Lower lobe of right lung (tissue), 2 donors: Measurements from ENCODE around the gene POLR2E. TPM values are rescaled to one million over a fixed set of nuclear protein-coding genes. Genes with fewer than 3 reads are reported as not detected.

Experiments
- ATAC-seq, 2 donors: fragments of 200-7000 bp; cut with Tn5 transposase; one replicate each; pipeline ENCODE4 v1.9.1; 2020 to 2022; ENCODE audit warnings: mild to moderate bottlenecking in 2 of 2, moderate library complexity in 2 of 2
- DNase-seq: peaks from one replicate; pipeline ENCODE4 v3.0.0-alpha.2; 2020
- H3K27ac ChIP-seq: fragments of 200-600 bp; one replicate; pipeline ENCODE4 v1.8.0; 2022
- H3K27me3 ChIP-seq: fragments of 200-600 bp; one replicate; pipeline ENCODE4 v1.8.0; 2022; ENCODE audit warnings: low read depth
- H3K36me3 ChIP-seq: fragments of 200-600 bp; one replicate; pipeline ENCODE4 v1.8.0; 2022; ENCODE audit warnings: mild to moderate bottlenecking
- H3K4me1 ChIP-seq: fragments of 200-600 bp; one replicate; pipeline ENCODE4 v1.8.0; 2022
- H3K4me3 ChIP-seq: fragments of 200-600 bp; one replicate; pipeline ENCODE4 v1.8.0; 2022; ENCODE audit warnings: mild to moderate bottlenecking
- H3K9me3 ChIP-seq: fragments of 200-600 bp; one replicate; pipeline ENCODE4 v1.8.0; 2022
- intact Hi-C: fragments of 100-400 bp; cut with DNase I; formaldehyde crosslinking; loops from one replicate; pipeline ENCODE4 v1.11.0; 2022
- total RNA-seq: library from RNA; stranded (reverse); fragmentation: NEBNext Ultra II Directional; extraction: Animal tissue kit (Norgen Biotek cat#: 25700); gene quantifications from one replicate; pipeline ENCODE4 v1.2.1, GENCODE V29; 2021
- TF ChIP-seq, protein P1 (sequence below): fragments of 200-600 bp; IDR thresholded peaks from one replicate; pipeline ENCODE4 v1.8.0; 2022; ENCODE audit warnings: antibody characterized with exemption, mild to moderate bottlenecking
- donor health status: DM: no; HTN: yes; CAD: no; lungs with severe emphysema.

POLR2E gene
- total RNA-seq, 1 donor from 2014 or later, result 158 TPM

- Histone ChIP-seq H3K27me3 (no peaks in the 10 kb centered on the region), H3K4me1 (no peaks in the 10 kb centered on the region), H3K4me3 (no peak overlapping the region), H3K36me3 (peaks cover 6% of the 10 kb centered on the region), H3K9me3 (peaks cover 20% of the 10 kb centered on the region), H3K27ac (no peak overlapping the region)
- intact Hi-C loops, result no loop called here
- peak; percentile 30 to 66 for ATAC-seq
- DNase-seq, result no peak
- TF ChIP-seq, protein P1, sequence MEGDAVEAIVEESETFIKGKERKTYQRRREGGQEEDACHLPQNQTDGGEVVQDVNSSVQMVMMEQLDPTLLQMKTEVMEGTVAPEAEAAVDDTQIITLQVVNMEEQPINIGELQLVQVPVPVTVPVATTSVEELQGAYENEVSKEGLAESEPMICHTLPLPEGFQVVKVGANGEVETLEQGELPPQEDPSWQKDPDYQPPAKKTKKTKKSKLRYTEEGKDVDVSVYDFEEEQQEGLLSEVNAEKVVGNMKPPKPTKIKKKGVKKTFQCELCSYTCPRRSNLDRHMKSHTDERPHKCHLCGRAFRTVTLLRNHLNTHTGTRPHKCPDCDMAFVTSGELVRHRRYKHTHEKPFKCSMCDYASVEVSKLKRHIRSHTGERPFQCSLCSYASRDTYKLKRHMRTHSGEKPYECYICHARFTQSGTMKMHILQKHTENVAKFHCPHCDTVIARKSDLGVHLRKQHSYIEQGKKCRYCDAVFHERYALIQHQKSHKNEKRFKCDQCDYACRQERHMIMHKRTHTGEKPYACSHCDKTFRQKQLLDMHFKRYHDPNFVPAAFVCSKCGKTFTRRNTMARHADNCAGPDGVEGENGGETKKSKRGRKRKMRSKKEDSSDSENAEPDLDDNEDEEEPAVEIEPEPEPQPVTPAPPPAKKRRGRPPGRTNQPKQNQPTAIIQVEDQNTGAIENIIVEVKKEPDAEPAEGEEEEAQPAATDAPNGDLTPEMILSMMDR, result peak; percentile 26
Observed at GRCh38 chr19:1057176-1057855, 37.9 kb downstream of the POLR2E start.

DNA sequence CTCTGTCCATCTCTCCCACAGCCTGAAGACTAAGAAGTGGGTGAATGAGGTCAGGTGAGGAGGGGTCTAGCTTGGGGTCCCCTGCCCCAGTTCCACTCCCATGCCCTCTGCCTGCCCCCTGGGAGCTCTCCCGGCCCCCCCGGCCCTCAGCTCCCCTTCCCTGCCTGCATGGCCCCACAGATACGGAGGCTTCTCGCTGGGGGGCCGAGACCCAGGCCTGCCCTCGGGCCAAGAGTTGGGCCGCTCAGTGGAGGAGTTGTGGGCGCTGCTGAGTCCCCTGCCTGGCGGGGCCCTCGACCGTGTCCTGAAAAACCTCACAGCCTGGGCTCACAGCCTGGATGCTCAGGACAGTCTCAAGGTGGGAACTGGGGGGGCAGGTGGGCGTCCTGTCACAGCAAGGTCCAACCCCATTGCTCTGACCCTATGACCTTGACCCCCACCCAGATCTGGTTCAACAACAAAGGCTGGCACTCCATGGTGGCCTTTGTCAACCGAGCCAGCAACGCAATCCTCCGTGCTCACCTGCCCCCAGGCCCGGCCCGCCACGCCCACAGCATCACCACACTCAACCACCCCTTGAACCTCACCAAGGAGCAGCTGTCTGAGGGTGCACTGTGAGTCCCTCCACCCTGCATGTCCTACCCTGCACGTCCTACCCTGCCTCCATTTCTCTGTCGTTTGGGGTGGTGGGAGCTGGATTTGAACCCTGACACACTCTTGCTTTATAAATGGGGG is 39.1 kb downstream of the POLR2E start:
- TF ChIP-seq, protein P1, result no peak
- ATAC-seq, result no peak
- DNase-seq, result no peak
- H3K36me3 ChIP-seq, result peaks cover 6% of the 10 kb centered on the region
- no peaks in the 10 kb centered on the region for H3K4me1 ChIP-seq
- H3K9me3 ChIP-seq, result peaks cover 20% of the 10 kb centered on the region
- intact Hi-C loops, result no loop called here
- no peak overlapping the region for H3K4me3 ChIP-seq
- no peak overlapping the region for H3K27ac ChIP-seq
- H3K27me3 ChIP-seq, result no peaks in the 10 kb centered on the region

DNA sequence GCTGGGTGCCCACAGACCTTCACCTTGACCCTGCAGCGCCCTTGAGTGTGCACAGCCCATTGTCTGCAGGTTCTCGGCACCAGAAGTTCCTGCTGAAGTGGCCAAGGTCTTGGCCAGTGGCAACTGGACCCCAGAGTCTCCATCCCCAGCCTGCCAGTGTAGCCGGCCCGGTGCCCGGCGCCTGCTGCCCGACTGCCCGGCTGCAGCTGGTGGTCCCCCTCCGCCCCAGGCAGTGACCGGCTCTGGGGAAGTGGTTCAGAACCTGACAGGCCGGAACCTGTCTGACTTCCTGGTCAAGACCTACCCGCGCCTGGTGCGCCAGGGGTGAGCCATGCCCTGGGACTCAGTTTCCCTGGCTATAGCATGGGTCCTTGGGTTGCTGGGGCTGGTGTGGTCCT is 40.1 kb downstream of the POLR2E start:
- ATAC-seq (no peak), DNase-seq (no peak)
- Histone ChIP-seq H3K27me3 (no peaks in the 10 kb centered on the region), H3K36me3 (peaks cover 6% of the 10 kb centered on the region), H3K9me3 (peaks cover 20% of the 10 kb centered on the region), H3K4me3 (no peak overlapping the region), H3K4me1 (no peaks in the 10 kb centered on the region), H3K27ac (no peak overlapping the region)
- intact Hi-C loops, result no loop called here
- TF ChIP-seq, protein P1, result no peak

- intact Hi-C loops, result no loop called here
- no peaks in the 10 kb centered on the region for H3K27me3 ChIP-seq
- peaks cover 6% of the 10 kb centered on the region for H3K36me3 ChIP-seq
- H3K4me1 ChIP-seq, result no peaks in the 10 kb centered on the region
- TF ChIP-seq, protein P1, result no peak
- DNase-seq (no peak), ATAC-seq (no peak)
- no peak overlapping the region for H3K4me3 ChIP-seq
- H3K9me3 ChIP-seq, result peaks cover 20% of the 10 kb centered on the region
- H3K27ac ChIP-seq, result no peak overlapping the region
Observed at GRCh38 chr19:1054102-1055027, 40.8 kb downstream of the POLR2E start.
